Astrocyte of the spinal cord (primary cell): ENCODE results near the gene CDKAL1.

ENCODE experiments used
- DNase-seq: peaks from one replicate; pipeline ENCODE4 v3.0.0; 2011; ENCODE audit warnings: low read depth, low spot score
- H3K4me3 ChIP-seq: 2 replicates; pipeline ENCODE4 v1.5.1; 2011; ENCODE audit warnings: low read depth, mild to moderate bottlenecking, low read length, moderate library complexity
- in situ Hi-C: cut with HindIII; loops from 2 replicates; pipeline ENCODE4 v1.10.0; 2017; ENCODE audit warnings: low sequenced_read_pairs
- TF ChIP-seq, protein P1 (sequence below): IDR thresholded peaks from 2 replicates; pipeline ENCODE4 v1.5.1; 2012; ENCODE audit warnings: low read depth, mild to moderate bottlenecking, low read length, inconsistent platforms

Gene CDKAL1

DNA sequence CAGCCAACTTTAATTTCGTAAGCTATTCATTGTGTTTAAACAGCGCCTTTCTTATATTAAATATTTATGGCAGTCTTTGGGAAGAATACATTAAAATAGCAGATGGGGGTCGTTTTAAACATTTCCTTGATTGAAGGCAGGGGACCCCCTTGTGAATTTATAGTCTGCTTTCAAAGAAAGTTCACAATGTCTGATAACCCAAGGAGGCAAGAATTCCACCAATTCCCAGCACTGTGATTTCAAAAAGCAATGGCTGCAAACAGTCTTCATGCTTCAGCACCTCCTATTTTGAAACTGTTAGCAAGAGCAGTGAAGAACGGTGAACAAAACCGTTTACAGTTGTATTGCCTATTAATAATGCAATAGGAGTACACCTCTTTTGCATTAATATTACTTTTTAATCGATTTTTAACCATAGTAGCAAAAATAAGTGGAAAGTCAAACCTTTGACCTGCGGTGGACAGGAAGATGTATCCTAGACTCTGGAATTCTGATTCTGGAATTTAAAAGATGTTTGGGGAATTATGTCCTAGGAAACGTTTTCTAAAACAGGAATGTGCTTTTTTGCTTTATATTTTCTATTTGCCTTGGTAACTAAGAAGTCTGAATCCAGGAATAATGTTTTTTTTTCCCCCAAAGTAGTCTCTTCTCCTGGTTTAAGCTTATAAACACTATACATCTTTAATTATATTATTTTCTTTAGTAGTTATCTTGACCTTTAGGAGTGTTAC is 393.0 kb downstream of the CDKAL1 start:
- DNase-seq = no peak
- no peak overlapping the region for H3K4me3 ChIP-seq
- TF ChIP-seq, protein P1, sequence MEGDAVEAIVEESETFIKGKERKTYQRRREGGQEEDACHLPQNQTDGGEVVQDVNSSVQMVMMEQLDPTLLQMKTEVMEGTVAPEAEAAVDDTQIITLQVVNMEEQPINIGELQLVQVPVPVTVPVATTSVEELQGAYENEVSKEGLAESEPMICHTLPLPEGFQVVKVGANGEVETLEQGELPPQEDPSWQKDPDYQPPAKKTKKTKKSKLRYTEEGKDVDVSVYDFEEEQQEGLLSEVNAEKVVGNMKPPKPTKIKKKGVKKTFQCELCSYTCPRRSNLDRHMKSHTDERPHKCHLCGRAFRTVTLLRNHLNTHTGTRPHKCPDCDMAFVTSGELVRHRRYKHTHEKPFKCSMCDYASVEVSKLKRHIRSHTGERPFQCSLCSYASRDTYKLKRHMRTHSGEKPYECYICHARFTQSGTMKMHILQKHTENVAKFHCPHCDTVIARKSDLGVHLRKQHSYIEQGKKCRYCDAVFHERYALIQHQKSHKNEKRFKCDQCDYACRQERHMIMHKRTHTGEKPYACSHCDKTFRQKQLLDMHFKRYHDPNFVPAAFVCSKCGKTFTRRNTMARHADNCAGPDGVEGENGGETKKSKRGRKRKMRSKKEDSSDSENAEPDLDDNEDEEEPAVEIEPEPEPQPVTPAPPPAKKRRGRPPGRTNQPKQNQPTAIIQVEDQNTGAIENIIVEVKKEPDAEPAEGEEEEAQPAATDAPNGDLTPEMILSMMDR = no peak
- in situ Hi-C loops = no loop called here

DNA sequence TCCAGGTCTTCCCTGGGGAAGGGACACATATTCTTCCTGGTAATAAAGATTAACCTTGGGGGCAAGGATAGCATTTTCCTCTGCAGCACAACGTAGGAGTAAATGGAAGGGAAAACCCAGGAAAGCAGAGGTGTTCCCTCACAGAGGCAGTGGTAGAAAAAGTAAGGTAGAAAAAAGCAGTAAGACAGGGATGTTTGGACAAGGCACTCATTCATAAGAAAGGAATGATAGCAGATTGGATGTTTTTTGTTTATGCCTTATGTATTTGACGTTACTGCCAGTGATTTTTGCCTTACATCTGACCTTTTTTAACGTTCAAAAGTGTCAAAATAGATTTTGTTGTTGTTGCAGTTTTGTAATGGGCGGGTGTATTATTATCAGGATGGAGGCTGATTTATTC is 395.0 kb downstream of the CDKAL1 start:
- TF ChIP-seq, protein P1 = no peak
- H3K4me3 ChIP-seq = no peak overlapping the region
- in situ Hi-C loops = no loop called here
- DNase-seq = no peak

DNA sequence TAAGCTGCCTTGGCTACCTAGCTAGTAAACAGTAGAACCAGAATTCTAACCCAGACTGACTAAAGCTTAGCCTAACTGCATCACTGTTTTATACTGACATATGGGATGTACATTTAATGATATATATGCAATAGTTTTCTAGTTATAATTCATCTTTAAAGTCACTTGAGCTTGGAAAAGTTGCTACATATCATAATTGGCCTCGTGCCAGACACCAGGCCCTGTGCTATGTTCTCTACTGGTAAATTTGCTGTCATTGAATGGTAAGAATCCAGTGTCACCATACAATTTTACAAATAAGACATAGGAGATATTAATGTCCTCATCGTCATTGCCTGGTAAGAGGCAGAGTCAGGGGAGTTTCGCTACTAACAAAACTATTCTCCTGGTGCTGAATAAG is 396.8 kb downstream of the CDKAL1 start:
- H3K4me3 ChIP-seq = no peak overlapping the region
- TF ChIP-seq, protein P1 = no peak
- DNase-seq = no peak
- in situ Hi-C loops = no loop called here

DNA sequence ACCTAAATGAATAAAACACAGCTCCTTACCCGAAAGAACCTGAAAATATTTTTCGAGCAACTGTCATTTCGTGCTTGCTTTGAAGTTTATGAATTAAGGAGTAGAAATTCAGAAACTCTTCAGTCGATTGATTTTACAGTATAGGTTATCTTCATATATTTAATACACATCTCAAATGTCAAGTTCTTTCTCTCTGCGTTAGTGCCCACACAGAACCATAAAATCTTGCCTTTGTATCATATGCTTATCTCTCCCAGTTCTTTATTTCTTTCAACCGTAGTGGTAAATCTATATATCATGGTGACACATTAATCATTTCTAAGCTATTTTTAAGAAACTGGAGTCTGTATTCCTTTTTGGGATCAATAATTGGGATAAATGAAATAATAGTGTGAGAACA is 397.5 kb downstream of the CDKAL1 start:
- in situ Hi-C loops = no loop called here
- no peak overlapping the region for H3K4me3 ChIP-seq
- DNase-seq = no peak

DNA sequence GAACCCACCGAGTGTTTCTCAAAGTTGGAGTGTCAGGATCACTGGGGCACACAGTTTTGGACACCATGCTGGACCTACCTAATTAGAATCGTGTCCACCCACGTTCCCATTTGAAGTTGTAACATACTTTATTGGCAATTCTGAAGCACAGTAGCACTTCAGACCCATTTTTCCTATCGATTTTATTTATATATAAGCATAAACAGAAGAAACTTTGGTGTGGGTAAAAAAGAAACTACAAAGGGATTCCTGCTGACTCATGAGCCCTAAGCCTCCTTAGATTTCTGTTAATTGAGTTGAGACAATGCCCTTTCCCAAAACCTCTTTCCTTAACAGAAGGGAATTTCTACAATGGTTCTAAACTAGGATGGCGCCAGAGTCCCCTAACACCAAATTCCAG is 398.0 kb downstream of the CDKAL1 start:
- no peak overlapping the region for H3K4me3 ChIP-seq
- TF ChIP-seq, protein P1 = no peak
- no peak for DNase-seq
- in situ Hi-C loops = no loop called here

More for the DNA sequence above, 397.5 kb downstream of the CDKAL1 start:
- TF ChIP-seq, protein P1 = no peak

DNA sequence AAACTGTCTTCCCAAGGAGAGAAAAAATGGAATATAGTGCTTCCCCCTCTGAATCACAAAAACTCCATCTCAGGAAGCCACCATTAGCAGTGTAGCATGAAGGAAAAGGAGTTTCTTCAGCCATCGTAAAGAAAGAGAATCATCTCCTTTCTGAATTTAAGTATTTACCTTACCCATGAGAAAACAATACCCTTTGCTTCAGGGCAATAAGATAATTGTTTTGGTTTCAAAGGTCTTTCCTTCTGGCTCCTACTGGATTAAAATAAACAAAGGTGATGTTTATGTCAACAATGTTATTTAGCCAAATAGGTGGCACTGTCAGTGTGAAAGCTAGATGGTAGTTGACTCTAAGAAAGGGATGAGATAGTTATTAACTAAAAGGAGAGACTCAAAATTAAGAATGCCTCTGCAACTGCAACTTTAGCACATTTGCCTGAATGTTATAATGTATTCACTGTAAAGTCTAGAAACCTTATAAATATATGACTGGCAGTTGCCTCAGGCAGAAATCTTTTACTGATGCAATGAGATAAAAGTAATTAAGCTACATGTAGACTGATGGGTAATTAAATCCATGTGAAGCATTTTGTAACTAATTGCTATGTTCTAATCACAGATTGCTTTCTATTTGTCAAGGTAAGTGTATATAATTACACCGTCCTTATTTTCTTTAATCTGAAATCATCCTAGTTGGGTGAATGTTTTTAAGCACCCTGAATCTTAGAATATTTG is 399.0 kb downstream of the CDKAL1 start:
- no peak overlapping the region for H3K4me3 ChIP-seq
- no peak for DNase-seq
- TF ChIP-seq, protein P1 = no peak
- in situ Hi-C loops = no loop called here
